Psoas muscle (tissue), 8 donors: ENCODE data around the gene ARMH1. TPM values are rescaled to one million over a fixed set of nuclear protein-coding genes. Genes with fewer than 3 reads are reported as not detected.

Experiments used
- ATAC-seq, 4 donors: fragments of 200-7000 bp; cut with Tn5 transposase; one replicate each; pipeline ENCODE4 v1.9.1; 2020; ENCODE audit warnings: moderate library complexity in 3 of 4, mild to moderate bottlenecking in 2 of 4
- DNase-seq, 2 donors: peaks; one replicate each; pipeline ENCODE4 v3.0.0-alpha.2; 2020
- H3K27ac ChIP-seq: fragments of 200-600 bp; one replicate; pipeline ENCODE4 v1.8.0; 2022
- H3K27me3 ChIP-seq, 3 donors: fragments of 200-600 bp in 1 of 3; one replicate each; pipeline versions ENCODE4 v1.6.1 to v1.8.0; 2013 to 2022; ENCODE audit warnings: low read length in 2 of 3, mild to moderate bottlenecking in 2 of 3, moderate library complexity in 1 of 3; ENCODE audit not compliant: insufficient read depth in 3 of 3
- H3K36me3 ChIP-seq, 2 donors: fragments of 200-600 bp in 1 of 2; one replicate each; pipeline versions ENCODE4 v1.6.1 to v1.8.0; 2013 to 2022; ENCODE audit warnings: low read depth in 1 of 2, mild to moderate bottlenecking in 1 of 2, moderate library complexity in 1 of 2; ENCODE audit not compliant: insufficient read depth in 1 of 2
- H3K4me1 ChIP-seq: fragments of 200-600 bp; one replicate; pipeline ENCODE4 v1.8.0; 2022
- H3K4me3 ChIP-seq: fragments of 200-600 bp; one replicate; pipeline ENCODE4 v1.8.0; 2022; ENCODE audit warnings: mild to moderate bottlenecking
- H3K9me3 ChIP-seq: fragments of 200-600 bp; one replicate; pipeline ENCODE4 v1.8.0; 2022
- WGBS, 3 donors: extraction: QIAGEN DNeasy Blood & Tissue Kit; methylation state at CpG; one replicate each; pipeline versions ENCODE4 v1.1.6 to v1.1.7; 2013; 5-methylcytosine and 5-hydroxymethylcytosine counted together
- intact Hi-C, 2 donors: fragments of 100-400 bp; cut with DNase I; formaldehyde crosslinking; loops; one replicate each; pipeline versions ENCODE4 v1.11.0 to v1.14.2; 2022
- polyA plus RNA-seq, 3 donors: library from polyadenylated mRNA; stranded (reverse); fragments of 200-250 nt; gene quantifications; one replicate each; pipeline ENCODE4 v1.2.3, GENCODE V29; 2013
- total RNA-seq, 4 donors: library from RNA; stranded (reverse); fragmentation: NEBNext Ultra II Directional in 2 of 4; extraction: Animal tissue kit (Norgen Biotek cat#: 25700) in 2 of 4; gene quantifications; one replicate each; pipeline versions ENCODE4 v1.2.1 to v1.2.4, GENCODE V29; 2021 to 2023
- TF ChIP-seq, protein P1 (sequence below): fragments of 200-600 bp; IDR thresholded peaks from one replicate; pipeline ENCODE4 v1.8.0; 2022; ENCODE audit warnings: antibody characterized with exemption
- donor health status: healthy with polysubstance abuse.
- donor health status: DM: no; HTN: no; CAD: no; lungs with moderate emphysema.
- donor health status: Bipolar disorder and iron deficiency.
- donor health status: healthy.
- donor health status: DM: yes; HTN: yes; CAD: no.
- donor health status: DM: no; HTN: no; CAD: no.
- donor health status: DM: no; HTN: no; CAD: no.
- donor health status: DM: yes; HTN: yes; CAD: no.

ARMH1 gene
- total and polyA plus RNA-seq, 7 donors, result 0.08 to 0.82 (median 0.62) TPM; not detected in 1

DNA sequence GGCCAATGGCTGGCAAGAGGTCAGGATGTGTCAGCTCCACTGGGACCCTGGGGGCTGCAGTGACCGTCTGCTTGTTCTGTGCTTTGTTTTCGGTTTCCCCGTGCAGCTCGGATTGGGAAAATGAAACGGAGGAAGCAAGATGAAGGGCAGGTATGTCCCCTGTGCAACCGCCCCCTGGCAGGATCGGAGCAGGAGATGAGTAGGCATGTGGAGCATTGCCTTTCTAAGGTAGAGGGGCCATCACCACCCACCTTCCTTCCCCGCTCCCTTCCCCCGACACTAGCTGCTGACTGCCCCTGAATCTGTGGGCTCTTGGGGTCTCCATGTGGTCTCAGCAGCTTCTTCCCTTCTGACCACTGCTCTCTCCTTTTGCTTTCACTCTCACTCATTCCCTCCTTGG is 39.1 kb upstream of the ARMH1 start:
- H3K9me3 ChIP-seq, result no peaks in the 10 kb centered on the region
- peak in 1 of 2 donors; percentile 42 for DNase-seq
- ATAC-seq, result no peak
- TF ChIP-seq, protein P1, sequence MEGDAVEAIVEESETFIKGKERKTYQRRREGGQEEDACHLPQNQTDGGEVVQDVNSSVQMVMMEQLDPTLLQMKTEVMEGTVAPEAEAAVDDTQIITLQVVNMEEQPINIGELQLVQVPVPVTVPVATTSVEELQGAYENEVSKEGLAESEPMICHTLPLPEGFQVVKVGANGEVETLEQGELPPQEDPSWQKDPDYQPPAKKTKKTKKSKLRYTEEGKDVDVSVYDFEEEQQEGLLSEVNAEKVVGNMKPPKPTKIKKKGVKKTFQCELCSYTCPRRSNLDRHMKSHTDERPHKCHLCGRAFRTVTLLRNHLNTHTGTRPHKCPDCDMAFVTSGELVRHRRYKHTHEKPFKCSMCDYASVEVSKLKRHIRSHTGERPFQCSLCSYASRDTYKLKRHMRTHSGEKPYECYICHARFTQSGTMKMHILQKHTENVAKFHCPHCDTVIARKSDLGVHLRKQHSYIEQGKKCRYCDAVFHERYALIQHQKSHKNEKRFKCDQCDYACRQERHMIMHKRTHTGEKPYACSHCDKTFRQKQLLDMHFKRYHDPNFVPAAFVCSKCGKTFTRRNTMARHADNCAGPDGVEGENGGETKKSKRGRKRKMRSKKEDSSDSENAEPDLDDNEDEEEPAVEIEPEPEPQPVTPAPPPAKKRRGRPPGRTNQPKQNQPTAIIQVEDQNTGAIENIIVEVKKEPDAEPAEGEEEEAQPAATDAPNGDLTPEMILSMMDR, result no peak
- H3K27me3 ChIP-seq, result no peaks in the 10 kb centered on the region
- H3K36me3 ChIP-seq, result peaks cover 6 to 63% of the 10 kb centered on the region in 2 donors
- H3K4me3 ChIP-seq, result no peak overlapping the region
- intact Hi-C loops, result no loop called here
- WGBS, 3 donors, result 81 to 84% (median 83%) methylated on average over 9 of the region's 9 CpGs
- H3K27ac ChIP-seq, result peak overlapping the region; percentile 27
- H3K4me1 ChIP-seq, result peaks cover 78% of the 10 kb centered on the region

DNA sequence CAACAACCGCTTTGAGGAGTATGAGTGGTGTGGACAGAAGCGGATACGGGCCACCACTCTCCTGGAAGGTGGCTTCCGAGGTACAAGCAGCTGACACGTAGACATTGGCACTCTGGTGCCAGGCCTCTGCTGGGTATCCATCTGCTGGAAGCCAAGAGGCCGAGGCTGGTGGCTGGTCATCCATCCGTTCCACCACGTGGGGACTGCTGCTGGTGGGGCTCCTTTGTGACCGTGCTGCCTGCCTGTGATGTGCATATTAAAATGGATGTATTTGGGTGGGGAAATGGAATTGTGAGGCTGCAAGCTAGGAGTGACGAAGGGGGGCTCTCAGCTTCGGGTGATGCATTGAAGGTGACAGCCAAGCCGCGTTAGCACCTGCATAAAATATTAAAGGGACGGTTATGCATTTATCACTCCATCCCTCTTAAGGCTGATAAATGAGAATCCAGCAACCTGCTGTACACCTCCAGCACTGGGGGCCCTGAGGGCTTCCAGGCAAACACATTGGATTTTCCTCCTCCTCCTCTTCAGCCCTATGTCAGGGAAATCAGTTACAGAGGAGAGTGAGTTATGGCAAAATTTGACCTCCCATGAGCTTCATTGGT is 38.3 kb upstream of the ARMH1 start:
- Histone ChIP-seq H3K27me3 (no peaks in the 10 kb centered on the region), H3K4me1 (peaks cover 83% of the 10 kb centered on the region), H3K27ac (peak overlapping the region; percentile 79), H3K36me3 (peaks cover 6 to 70% of the 10 kb centered on the region in 2 donors), H3K4me3 (no peak overlapping the region), H3K9me3 (no peaks in the 10 kb centered on the region)
- DNase-seq (peak in 1 of 2 donors; percentile 44), ATAC-seq (no peak)
- TF ChIP-seq, protein P1, result no peak
- 73 to 81% (median 79%) methylated on average over 14 of the region's 14 CpGs for WGBS, 3 donors
- intact Hi-C loops, result no loop called here

DNA sequence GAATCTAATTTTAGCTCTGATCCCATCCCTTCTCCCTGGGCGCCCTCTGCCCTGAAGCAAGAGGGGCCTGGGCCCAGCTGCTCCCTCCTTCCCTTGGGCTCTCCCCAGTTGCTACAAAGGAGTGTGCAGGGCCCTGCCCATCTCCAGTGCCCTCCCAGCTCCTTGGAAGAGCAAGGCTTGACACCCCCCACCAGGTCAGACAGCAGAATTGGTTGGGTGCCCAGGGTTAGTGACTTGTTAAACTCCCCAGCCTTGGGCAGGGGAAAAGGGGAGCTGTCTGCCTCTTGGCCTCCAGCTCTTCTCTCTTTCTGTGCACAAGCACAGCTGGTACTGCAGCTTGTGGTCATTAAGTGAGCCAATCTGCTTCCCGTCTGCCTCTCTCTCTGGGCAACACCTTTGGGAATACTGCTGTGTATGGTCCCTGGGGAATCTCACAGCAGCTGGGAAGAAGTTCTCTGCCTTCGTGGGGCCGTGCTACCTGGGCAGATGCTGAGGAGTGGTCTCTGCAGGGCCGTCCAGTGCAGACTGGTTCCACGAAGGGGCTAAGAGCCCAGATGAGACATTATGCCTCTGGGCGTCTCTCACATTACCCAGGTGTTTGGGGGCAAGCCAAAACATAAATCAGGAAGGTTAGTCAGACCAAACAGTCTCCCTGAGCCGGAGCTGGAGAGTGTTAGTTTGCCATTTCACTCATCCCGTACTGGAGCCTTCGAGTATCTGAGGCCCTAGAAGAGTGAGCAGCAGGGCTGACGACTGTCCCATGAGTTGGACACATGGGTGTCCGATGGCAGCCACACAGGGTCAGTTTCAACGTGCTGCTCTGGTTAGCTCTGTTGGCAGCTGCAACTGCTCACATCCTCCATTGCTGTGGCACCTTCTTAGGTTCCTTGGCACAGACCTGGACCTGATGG is 37.6 kb upstream of the ARMH1 start:
- ATAC-seq (peak; percentile 71 to 77 (median 72)), DNase-seq (peak in 1 of 2 donors; percentile 59)
- intact Hi-C loops, result no loop called here
- H3K4me3 ChIP-seq, result no peak overlapping the region
- peaks cover 6 to 78% of the 10 kb centered on the region in 2 donors for H3K36me3 ChIP-seq
- H3K9me3 ChIP-seq, result no peaks in the 10 kb centered on the region
- TF ChIP-seq, protein P1, result no peak
- peaks cover 89% of the 10 kb centered on the region for H3K4me1 ChIP-seq
- peak overlapping the region; percentile 79 for H3K27ac ChIP-seq
- WGBS, 3 donors, result 32 to 46% (median 35%) methylated on average over 13 of the region's 13 CpGs
- no peaks in the 10 kb centered on the region for H3K27me3 ChIP-seq

DNA sequence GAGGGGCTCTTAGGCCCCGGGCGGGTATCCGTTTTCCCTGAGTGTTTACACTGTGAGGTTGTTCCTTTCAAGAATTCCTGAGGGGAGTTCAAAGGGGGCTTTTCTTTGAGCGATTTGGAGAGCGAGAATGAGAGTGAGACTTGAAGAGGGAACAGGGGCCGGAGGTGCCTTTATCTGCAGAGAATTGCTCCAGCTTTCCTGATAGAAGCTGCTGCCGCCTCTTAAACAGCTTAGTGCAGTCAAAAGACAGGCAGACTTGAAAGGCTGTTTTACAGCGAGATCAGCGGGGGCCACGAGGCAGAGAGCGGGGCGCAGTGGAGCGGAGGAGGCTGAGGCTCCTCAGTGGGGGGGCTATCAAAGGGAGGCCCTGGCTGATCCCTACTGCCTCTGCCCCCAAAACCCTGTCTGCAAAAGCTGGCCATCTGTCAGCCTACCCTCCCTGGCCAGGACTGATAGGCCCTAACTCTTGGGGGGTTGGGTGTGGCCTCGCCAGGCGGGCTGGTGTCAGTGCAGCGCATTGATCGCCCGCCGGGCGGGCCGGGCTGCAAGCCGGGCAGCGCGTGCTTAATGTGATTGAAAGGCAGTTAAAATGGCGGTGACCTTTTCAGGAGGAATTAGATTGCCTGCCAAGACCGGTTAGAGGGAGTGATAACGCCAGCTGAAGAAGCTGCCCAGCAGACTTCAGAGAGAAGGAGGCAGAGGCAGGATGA is 36.7 kb upstream of the ARMH1 start:
- no peak for DNase-seq
- H3K36me3 ChIP-seq, result peaks cover 6 to 80% of the 10 kb centered on the region in 2 donors
- ATAC-seq, result peak in 3 of 4 donors; percentile 15 to 40 (median 37)

More for the DNA sequence above, 36.7 kb upstream of the ARMH1 start:
- Histone ChIP-seq H3K4me1 (peaks cover 95% of the 10 kb centered on the region), H3K27me3 (no peaks in the 10 kb centered on the region), H3K9me3 (no peaks in the 10 kb centered on the region), H3K27ac (peak overlapping the region; percentile 79), H3K4me3 (no peak overlapping the region)
- intact Hi-C loops, result no loop called here
- 63 to 78% (median 63%) methylated on average over 27 of the region's 27 CpGs for WGBS, 3 donors
- TF ChIP-seq, protein P1, result no peak
